HUES48 (cell line): ENCODE data around the gene TFEB.

Source experiments
- H3K27ac ChIP-seq: one replicate; pipeline ENCODE4 v1.7.0; 2013; ENCODE audit warnings: low read depth, low read length, inconsistent platforms
- H3K27me3 ChIP-seq: 2 replicates; pipeline ENCODE4 v1.6.1; 2013; ENCODE audit warnings: mild to moderate bottlenecking, low read length; ENCODE audit not compliant: control insufficient read depth, insufficient read depth
- H3K36me3 ChIP-seq: 2 replicates; pipeline ENCODE4 v1.6.1; 2013; ENCODE audit warnings: low read length; ENCODE audit not compliant: control insufficient read depth, insufficient read depth
- H3K4me1 ChIP-seq: 2 replicates; pipeline ENCODE4 v1.6.1; 2013; ENCODE audit warnings: mild to moderate bottlenecking, low read length; ENCODE audit not compliant: control insufficient read depth, insufficient read depth
- H3K4me3 ChIP-seq: 2 replicates; pipeline ENCODE4 v1.5.1; 2013; ENCODE audit warnings: mild to moderate bottlenecking, low read depth, low read length
- H3K9ac ChIP-seq: 2 replicates; pipeline ENCODE4 v1.6.1; 2013; ENCODE audit warnings: mild to moderate bottlenecking, low read depth, low read length, moderate library complexity
- H3K9me3 ChIP-seq: 2 replicates; pipeline ENCODE4 v1.6.1; 2013; ENCODE audit warnings: low read length; ENCODE audit not compliant: control insufficient read depth, insufficient read depth

TFEB gene

DNA sequence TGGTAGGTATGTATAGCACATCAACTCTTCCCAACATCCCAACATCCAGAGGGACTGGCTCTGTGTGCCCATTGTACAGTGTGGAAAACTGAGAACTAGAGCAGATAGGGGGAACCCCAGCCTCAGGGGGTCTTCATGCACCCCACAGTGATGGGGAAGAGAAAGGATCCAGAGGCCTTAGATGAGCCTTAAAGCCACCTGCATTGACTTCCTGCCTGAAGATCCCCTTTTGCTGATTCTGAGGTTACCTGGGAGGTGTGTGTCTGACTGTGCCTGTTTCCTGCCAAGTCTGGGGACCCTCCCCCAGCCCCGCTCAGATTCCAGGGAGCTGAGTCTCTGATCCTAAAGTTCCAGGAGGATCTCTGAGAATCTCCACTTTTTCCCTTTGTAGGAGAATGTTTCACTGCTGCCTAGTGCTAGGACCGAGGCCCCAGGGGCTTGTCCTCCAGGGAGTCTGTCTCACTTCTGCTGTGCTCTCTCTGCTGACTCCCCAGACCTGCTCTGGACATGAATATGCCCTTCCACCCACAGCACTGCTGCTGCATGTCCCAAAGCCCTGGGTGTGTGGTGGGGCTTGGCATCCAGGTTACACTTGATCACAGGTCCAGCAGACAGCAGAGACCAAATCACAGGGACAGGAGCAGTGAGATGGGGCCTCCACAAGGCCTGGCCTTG is 24.6 kb upstream of the TFEB start:
- no peaks in the 10 kb centered on the region for H3K27me3 ChIP-seq
- H3K4me3 ChIP-seq, result no peak overlapping the region
- H3K9me3 ChIP-seq, result no peaks in the 10 kb centered on the region
- no peaks in the 10 kb centered on the region for H3K4me1 ChIP-seq
- no peaks in the 10 kb centered on the region for H3K36me3 ChIP-seq
- H3K9ac ChIP-seq, result no peak overlapping the region
- no peak overlapping the region for H3K27ac ChIP-seq

DNA sequence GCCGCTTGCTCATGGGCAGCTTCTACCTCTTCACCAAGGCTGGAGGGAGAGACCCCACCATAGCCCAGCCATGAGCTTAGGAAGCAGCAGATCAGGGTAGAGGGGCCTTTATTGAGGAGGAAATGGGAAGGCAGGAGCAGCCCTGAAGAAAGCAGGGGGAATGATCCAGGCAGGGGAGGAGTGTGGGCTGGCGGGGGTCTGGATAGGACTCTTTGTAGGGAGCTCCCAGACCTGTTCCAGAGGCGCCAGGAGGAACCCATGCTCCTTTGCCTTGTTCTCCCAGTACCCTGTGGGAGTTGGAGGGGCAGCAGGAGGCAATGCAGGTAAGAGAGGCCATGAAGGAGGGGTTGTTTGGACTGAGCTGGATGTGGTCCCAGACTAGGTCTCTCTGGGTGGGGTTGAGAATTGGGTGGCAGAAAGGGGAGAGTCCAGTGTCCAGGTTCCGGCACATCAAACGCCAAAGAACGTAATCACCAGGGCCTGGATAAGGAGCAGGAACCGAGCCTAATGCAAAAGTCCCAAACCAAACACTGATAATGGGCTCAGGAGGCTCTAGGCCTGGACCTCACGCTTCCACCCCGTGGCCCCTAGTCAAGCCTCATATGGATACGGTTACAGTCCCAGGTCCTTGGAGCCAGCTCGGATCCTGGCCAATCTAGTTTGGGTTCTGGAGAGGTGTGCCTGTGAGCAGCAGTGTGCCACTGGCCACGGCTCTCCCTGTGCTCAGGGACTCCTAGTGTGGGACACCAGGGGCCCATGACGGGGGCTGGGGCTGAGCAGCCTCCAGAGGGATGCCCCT is 23.9 kb upstream of the TFEB start:
- Histone ChIP-seq H3K4me3 (no peak overlapping the region), H3K27ac (no peak overlapping the region), H3K4me1 (no peaks in the 10 kb centered on the region), H3K9ac (no peak overlapping the region), H3K27me3 (no peaks in the 10 kb centered on the region), H3K36me3 (no peaks in the 10 kb centered on the region), H3K9me3 (no peaks in the 10 kb centered on the region)

GRCh38 chr6:41758641-41759035 is 23.2 kb upstream of the TFEB start:
- no peak overlapping the region for H3K9ac ChIP-seq
- H3K4me3 ChIP-seq, result no peak overlapping the region
- H3K36me3 ChIP-seq, result no peaks in the 10 kb centered on the region
- no peak overlapping the region for H3K27ac ChIP-seq
- no peaks in the 10 kb centered on the region for H3K9me3 ChIP-seq
- no peaks in the 10 kb centered on the region for H3K4me1 ChIP-seq
- no peaks in the 10 kb centered on the region for H3K27me3 ChIP-seq

DNA sequence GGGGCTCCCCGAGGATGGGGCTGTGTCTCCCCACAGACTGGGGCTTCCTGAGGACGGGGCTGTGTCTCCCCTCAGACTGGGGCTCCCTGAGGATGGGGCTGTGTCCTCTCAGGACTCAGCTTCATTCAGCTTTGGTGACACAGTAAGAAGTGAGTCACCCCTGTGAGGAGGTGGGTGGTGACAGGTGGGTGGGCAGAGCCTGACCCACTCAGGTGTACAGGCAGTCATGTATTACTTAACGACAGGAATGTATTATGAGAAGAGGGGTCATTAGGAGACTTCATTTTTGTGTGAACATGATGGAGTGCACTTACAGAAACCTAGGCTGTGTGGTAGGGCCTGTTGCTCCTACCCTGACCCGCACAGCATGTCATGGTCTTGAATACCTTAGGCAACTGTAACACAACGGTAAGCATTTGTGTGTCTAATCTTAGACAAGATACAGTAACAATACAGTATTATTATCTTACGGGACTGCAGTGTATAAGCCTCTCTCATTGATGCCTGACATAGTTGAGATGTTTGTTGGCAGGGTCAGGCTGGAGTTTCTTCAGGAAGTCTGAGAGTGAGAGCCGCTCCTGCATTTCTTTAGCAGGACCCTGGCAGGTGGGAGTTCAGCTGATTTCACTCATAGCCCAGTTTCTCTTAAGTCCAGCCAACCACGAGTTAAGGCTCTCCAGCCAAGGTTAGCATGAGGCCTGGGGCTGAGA is 22.7 kb upstream of the TFEB start:
- Histone ChIP-seq H3K9ac (no peak overlapping the region), H3K36me3 (no peaks in the 10 kb centered on the region), H3K4me1 (no peaks in the 10 kb centered on the region), H3K9me3 (no peaks in the 10 kb centered on the region), H3K27me3 (no peaks in the 10 kb centered on the region), H3K27ac (no peak overlapping the region), H3K4me3 (no peak overlapping the region)

- Histone ChIP-seq H3K36me3 (no peaks in the 10 kb centered on the region), H3K4me1 (no peaks in the 10 kb centered on the region), H3K27me3 (no peaks in the 10 kb centered on the region), H3K4me3 (no peak overlapping the region), H3K9ac (no peak overlapping the region), H3K9me3 (no peaks in the 10 kb centered on the region), H3K27ac (no peak overlapping the region)
Observed at GRCh38 chr6:41757271-41757670, 21.9 kb upstream of the TFEB start.

DNA sequence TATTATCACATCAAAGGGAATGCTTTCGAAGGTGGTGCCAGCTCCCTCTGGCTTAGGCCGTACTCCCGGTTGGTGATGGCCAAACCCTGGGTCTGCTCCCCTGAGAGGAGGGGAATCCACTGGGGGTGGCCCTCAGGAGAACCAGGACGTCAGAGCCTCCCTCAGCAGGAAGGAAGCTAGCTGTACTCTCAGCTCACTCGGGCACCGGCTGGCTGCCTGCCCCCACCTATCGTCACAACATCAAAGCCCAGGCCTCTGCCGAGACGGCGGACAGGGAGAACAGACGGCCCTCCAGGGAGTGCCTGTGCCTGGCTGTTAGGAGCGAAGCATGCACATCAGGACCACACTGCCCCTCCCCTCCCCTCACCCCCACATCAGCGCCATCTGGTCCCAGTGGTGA is 20.9 kb upstream of the TFEB start:
- Histone ChIP-seq H3K4me1 (no peaks in the 10 kb centered on the region), H3K36me3 (no peaks in the 10 kb centered on the region), H3K9me3 (no peaks in the 10 kb centered on the region), H3K27me3 (no peaks in the 10 kb centered on the region), H3K9ac (no peak overlapping the region), H3K4me3 (no peak overlapping the region), H3K27ac (no peak overlapping the region)

DNA sequence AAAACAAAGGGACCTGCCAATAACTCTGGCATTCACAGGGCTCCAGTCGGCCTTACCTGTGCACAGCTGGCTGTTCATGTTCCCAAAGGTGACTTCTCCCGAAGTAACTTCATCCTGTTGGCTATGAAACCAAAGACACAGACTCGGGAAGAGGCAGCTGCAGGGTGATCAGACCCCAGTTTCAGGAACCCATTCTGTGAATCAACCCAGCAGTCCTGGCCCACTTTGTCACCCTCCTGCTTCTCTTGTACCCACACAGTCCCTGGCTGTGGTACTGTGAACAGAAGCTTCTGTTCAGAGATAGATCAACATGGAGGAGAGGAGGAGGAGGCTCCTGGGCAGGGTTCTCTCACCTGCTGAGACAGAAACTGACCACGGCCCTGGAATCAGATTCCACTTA is 20.5 kb upstream of the TFEB start:
- Histone ChIP-seq H3K9ac (no peak overlapping the region), H3K36me3 (no peaks in the 10 kb centered on the region), H3K9me3 (no peaks in the 10 kb centered on the region)

GRCh38 chr6:41750374-41750773 is 15.0 kb upstream of the TFEB start:
- H3K9me3 ChIP-seq, result no peaks in the 10 kb centered on the region
- H3K27me3 ChIP-seq, result no peaks in the 10 kb centered on the region

More for the DNA sequence above, 20.5 kb upstream of the TFEB start:
- H3K27ac ChIP-seq, result no peak overlapping the region
- no peaks in the 10 kb centered on the region for H3K27me3 ChIP-seq
- no peaks in the 10 kb centered on the region for H3K4me1 ChIP-seq
- H3K4me3 ChIP-seq, result no peak overlapping the region

DNA sequence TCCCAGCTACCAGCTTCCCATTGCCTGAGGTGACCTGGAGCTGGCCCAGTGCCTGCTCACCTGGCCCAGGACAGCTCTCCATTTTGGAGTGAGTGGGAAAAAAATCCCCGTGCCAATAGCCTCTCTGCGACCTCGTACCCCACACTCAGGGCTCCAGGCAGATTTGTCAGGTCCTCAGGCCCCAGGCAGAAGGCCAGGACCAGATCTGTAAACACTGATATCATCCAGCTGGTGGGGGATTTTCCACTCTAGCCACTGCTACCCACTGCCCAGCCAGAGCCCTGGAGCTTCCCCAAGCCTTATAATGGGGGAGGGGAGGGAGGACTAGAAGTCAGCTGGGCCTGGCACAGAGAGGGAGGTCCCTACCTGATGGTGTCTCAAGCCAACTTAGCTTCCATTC is 13.1 kb upstream of the TFEB start:
- no peaks in the 10 kb centered on the region for H3K9me3 ChIP-seq

More at GRCh38 chr6:41750374-41750773, 15.0 kb upstream of the TFEB start:
- Histone ChIP-seq H3K4me1 (no peaks in the 10 kb centered on the region), H3K36me3 (no peaks in the 10 kb centered on the region), H3K4me3 (no peak overlapping the region), H3K27ac (no peak overlapping the region), H3K9ac (no peak overlapping the region)

GRCh38 chr6:41748102-41748477 is 12.7 kb upstream of the TFEB start:
- no peaks in the 10 kb centered on the region for H3K9me3 ChIP-seq
- H3K9ac ChIP-seq, result no peak overlapping the region
- H3K27me3 ChIP-seq, result no peaks in the 10 kb centered on the region
- H3K4me3 ChIP-seq, result no peak overlapping the region
- H3K36me3 ChIP-seq, result no peaks in the 10 kb centered on the region
- no peaks in the 10 kb centered on the region for H3K4me1 ChIP-seq
- no peak overlapping the region for H3K27ac ChIP-seq

More for the DNA sequence above, 13.1 kb upstream of the TFEB start:
- Histone ChIP-seq H3K36me3 (no peaks in the 10 kb centered on the region), H3K4me3 (no peak overlapping the region), H3K27me3 (no peaks in the 10 kb centered on the region), H3K4me1 (no peaks in the 10 kb centered on the region), H3K27ac (no peak overlapping the region), H3K9ac (no peak overlapping the region)
